ENCODE data around the gene PAN2. TPM values are rescaled to one million over a fixed set of nuclear protein-coding genes. Genes with fewer than 3 reads are reported as not detected.
A peak's percentile ranks its signal among the peaks of the same experiment; 100 is the strongest.

Gene PAN2
- polyA plus RNA-seq, 10 donors = 26.3 to 67.2 (median 45.8) TPM

- DNase-seq = peak in 1 of 3 donors; percentile 30
These were observed 62.8 kb downstream of the PAN2 start for GRCh38 chr12:56271031-56271430.

DNA sequence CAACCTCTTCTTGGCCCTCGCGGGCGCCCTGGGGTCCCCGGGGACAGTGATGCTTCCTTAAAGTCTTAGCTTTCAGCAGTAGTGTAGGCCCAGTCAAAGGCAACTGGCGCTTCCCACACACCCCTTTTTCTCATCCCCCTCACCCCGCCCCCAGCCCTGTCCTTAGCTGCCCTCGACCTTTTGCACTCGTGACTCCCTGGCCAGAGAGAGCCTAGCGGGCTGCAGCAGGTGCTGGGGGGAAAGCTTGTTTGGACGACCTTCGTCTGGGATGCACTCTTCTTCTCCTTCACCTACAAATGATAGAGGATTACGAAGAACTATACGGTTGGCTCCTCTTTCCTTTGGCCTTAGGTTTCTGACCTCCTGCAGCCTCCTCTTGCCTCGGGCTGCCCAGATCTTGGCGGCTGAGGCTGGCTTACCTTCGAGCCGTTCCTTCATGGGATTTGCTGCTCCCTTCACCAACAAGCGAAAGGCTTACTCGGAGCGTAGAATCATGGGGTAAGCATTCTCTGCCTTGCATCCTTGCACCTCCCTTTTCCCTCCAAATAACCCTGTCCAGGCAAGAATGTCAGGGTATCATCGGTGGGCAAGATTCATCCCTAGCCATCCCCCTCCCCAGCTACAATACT is 66.2 kb downstream of the PAN2 start:
- DNase-seq = no peak

GRCh38 chr12:56266693-56267442 is 66.9 kb downstream of the PAN2 start, which contains the start of gene COQ10A:
Gene COQ10A, plus strand, starts transcription at chr12:56266942. Its CDS starts 177 bp downstream, at chr12:56267119.
- DNase-seq = peak; percentile 85 to 98 (median 91)

Other genes starting within 250 kb of the PAN2 start
- gene PA2G4, start 229.4 kb downstream of the PAN2 start, polyA plus RNA-seq (ENCODE audit: insufficient read length in 10 of 10) = 100 to 1,000 TPM in 8 of 10 donors, 10 to 100 TPM in 2; 93.0 to 121 (median 109) TPM
- 1,000 to 10,000 TPM; 4,692 to 6,543 (median 5,537) TPM for gene RPL41, start 217.4 kb downstream of the PAN2 start, polyA plus RNA-seq (ENCODE audit: insufficient read length in 10 of 10)
- gene ZC3H10, start 215.7 kb downstream of the PAN2 start, polyA plus RNA-seq (ENCODE audit: insufficient read length in 10 of 10) = 1 to 10 TPM; 3.4 to 6.3 (median 4.6) TPM
- 10 to 100 TPM; 64.1 to 91.1 (median 79.6) TPM for gene ESYT1, start 205.7 kb downstream of the PAN2 start, polyA plus RNA-seq (ENCODE audit: insufficient read length in 10 of 10)
- gene MYL6B, start 181.4 kb downstream of the PAN2 start, polyA plus RNA-seq (ENCODE audit: insufficient read length in 10 of 10) = 100 to 1,000 TPM; 502 to 996 (median 790) TPM
- gene MYL6, start 175.6 kb downstream of the PAN2 start, polyA plus RNA-seq (ENCODE audit: insufficient read length in 10 of 10) = 1,000 to 10,000 TPM; 1,255 to 1,671 (median 1,389) TPM
- gene SMARCC2, start 144.5 kb downstream of the PAN2 start, polyA plus RNA-seq (ENCODE audit: insufficient read length in 10 of 10) = 10 to 100 TPM; 49.9 to 75.2 (median 61.1) TPM
- gene RNF41, start 112.1 kb downstream of the PAN2 start, polyA plus RNA-seq (ENCODE audit: insufficient read length in 10 of 10) = 10 to 100 TPM; 31.6 to 52.0 (median 41.4) TPM
- gene NABP2, start 109.7 kb downstream of the PAN2 start, polyA plus RNA-seq (ENCODE audit: insufficient read length in 10 of 10) = 10 to 100 TPM; 13.7 to 22.0 (median 19.3) TPM
- gene SLC39A5, start 103.9 kb downstream of the PAN2 start, polyA plus RNA-seq (ENCODE audit: insufficient read length in 10 of 10) = 1 to 10 TPM in 1 of 10 donors, under 1 TPM in 7, not detected in 2; 0.32 to 1.0 (median 0.55) TPM
- 10 to 100 TPM; 14.1 to 21.7 (median 18.1) TPM for gene ANKRD52, start 75.6 kb downstream of the PAN2 start, polyA plus RNA-seq (ENCODE audit: insufficient read length in 10 of 10)
- gene COQ10A, start 67.1 kb downstream of the PAN2 start, polyA plus RNA-seq (ENCODE audit: insufficient read length in 10 of 10) = 10 to 100 TPM; 13.8 to 34.9 (median 18.4) TPM
- 100 to 1,000 TPM; 166 to 293 (median 221) TPM for gene CS, start 33.7 kb downstream of the PAN2 start, polyA plus RNA-seq (ENCODE audit: insufficient read length in 10 of 10)
- 10 to 100 TPM; 45.4 to 75.7 (median 52.2) TPM for gene CNPY2, start 18.0 kb downstream of the PAN2 start, polyA plus RNA-seq (ENCODE audit: insufficient read length in 10 of 10)
- under 1 TPM in 9 of 10 donors, not detected in 1; 0.19 to 0.90 (median 0.61) TPM for gene IL23A, start 4.9 kb upstream of the PAN2 start, polyA plus RNA-seq (ENCODE audit: insufficient read length in 10 of 10)
- 10 to 100 TPM; 39.6 to 94.7 (median 59.4) TPM for gene STAT2, start 26.1 kb upstream of the PAN2 start, polyA plus RNA-seq (ENCODE audit: insufficient read length in 10 of 10)
- under 1 TPM in 2 of 10 donors, not detected in 8; 0.09 to 0.15 TPM for gene APOF, start 28.9 kb upstream of the PAN2 start, polyA plus RNA-seq (ENCODE audit: insufficient read length in 10 of 10)
- gene TIMELESS, start 115.4 kb upstream of the PAN2 start, polyA plus RNA-seq (ENCODE audit: insufficient read length in 10 of 10) = 10 to 100 TPM; 11.5 to 22.6 (median 14.6) TPM
- under 1 TPM in 1 of 10 donors, not detected in 9; 0.07 TPM for gene MIP, start 120.7 kb upstream of the PAN2 start, polyA plus RNA-seq (ENCODE audit: insufficient read length in 10 of 10)
- 1 to 10 TPM; 1.3 to 3.3 (median 1.8) TPM for gene SPRYD4, start 134.6 kb upstream of the PAN2 start, polyA plus RNA-seq (ENCODE audit: insufficient read length in 10 of 10)
- under 1 TPM in 5 of 10 donors, not detected in 5; 0.15 to 0.39 (median 0.19) TPM for gene GLS2, start 154.2 kb upstream of the PAN2 start, polyA plus RNA-seq (ENCODE audit: insufficient read length in 10 of 10)
- 10 to 100 TPM; 17.1 to 37.6 (median 28.7) TPM for gene RBMS2, start 187.8 kb upstream of the PAN2 start, polyA plus RNA-seq (ENCODE audit: insufficient read length in 10 of 10)